ENCODE data around the gene RCHY1.
"Not testable (repeated sequence)": the region's sequence is repeated elsewhere in the genome, so short reads cannot be mapped to it uniquely, and the experiment has no call there.

RCHY1 gene

DNA sequence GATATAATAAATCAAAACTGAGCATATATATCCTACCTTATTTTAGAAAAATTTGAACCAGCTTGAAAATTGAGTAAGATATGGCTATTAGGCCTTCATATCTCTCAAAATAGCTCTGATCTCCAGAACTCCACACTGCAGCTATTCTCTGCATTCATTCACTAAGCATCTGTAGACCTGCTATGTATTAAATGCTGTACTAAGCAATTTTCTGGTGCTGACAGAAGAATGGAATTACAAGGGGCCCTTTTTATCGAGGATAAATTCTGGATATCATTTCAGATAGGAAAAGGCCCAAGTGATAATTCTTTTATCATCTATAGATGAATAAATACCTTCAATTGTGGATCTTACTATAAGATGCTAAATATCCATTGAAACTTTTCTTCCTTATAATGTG, 1.9 kb upstream of the RCHY1 start:
- H3K4me3 ChIP-seq (ENCODE audit: low read depth, low read length): no peak overlapping the region

GRCh38 chr4:75514949-75515612, 878 bp upstream of the RCHY1 start:
- peak overlapping the region; percentile 94 for H3K4me3 ChIP-seq (ENCODE audit: low read depth, low read length)

DNA sequence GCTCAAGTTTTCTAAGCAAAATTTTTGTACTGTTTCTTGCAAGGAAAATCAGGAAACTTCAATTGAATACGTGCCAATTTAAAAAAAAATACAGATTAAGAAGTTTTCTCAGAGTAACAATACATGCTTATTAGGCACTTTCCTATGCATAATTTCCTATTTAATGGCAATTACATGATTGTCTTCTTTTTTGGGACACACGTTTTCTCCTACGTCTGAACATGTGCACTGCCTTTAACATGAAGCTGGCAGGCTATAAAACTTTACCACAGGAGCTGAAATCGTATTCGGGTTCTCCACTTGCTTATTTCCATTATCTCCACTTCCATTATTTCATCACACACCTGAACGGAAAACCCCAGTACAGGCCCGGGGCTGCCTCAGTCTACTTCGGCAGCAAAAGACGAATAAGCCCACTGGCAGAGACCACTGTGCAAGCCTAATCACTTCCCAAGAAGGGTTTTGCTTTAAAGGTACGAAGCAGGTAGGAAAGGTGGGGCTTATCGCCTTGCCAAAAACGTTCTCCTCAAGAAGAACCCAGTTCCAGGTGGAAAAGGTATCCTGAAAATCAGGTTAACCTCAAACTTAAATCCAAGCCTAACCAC, 575 bp downstream of the RCHY1 start:
- peak overlapping the region; percentile 94 for H3K4me3 ChIP-seq (ENCODE audit: low read depth, low read length)

GRCh38 chr4:75512386-75513211, 1.6 kb downstream of the RCHY1 start:
- no peak overlapping the region for H3K4me3 ChIP-seq (ENCODE audit: low read depth, low read length)

DNA sequence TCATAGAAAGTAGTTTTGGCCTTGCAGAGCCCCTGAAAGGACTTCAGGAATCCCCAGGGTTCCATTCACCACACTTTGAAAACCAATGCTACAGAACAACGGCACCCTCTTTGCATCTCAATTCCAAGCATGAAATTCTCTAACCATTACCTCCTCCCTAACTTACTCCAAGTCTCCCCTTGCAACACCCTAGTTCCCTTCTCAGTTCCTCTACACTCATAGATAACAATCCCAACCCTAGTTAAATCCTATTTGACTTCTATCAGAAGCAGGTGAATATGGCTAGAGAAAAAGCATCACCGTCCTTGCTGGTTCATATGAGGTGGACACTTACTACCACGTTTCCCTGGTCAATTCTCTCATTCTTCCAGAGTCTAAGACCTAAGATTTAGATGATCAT, 2.4 kb downstream of the RCHY1 start:
- H3K4me3 ChIP-seq (ENCODE audit: low read depth, low read length): no peak overlapping the region

DNA sequence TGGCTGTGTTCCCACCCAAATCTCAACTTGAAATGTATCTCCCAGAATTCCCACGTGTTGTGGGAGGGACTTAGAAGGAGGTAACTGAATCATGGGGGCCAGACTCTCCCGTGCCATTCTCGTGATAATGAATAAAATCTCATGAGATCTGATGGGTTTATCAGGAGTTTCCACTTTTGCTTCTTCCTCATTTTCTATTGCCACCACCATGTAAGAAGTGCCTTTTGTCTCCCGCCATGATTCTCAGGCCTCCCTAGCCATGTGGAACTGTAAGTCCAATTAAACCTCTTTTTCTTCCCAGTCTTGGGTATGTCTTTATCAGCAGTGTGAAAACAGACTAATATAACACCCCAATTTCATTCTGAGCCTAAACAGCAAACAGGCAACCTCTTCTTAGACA, 4.6 kb downstream of the RCHY1 start:
- H3K4me3 ChIP-seq (ENCODE audit: low read depth, low read length): not testable (repeated sequence)

DNA sequence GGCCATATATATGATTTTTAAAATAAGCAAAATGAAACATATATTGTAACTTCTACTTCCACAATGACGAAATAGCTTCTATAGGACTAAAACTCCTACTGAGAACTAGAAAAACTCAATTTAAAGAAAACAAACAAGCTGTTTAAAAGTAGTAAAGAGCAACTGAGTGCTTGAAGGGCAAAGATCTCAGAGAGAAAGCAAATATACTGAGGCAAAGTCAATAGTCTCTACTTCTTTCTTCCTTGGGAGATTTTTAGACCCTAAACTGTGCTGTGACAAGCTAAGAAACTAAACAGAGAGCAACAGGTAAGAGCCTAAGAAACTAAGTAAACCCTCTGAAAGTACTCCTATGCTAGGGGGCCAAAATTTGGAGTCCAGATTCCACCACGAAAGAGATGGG, 8.6 kb downstream of the RCHY1 start:
- H3K4me3 ChIP-seq (ENCODE audit: low read depth, low read length): no peak overlapping the region

DNA sequence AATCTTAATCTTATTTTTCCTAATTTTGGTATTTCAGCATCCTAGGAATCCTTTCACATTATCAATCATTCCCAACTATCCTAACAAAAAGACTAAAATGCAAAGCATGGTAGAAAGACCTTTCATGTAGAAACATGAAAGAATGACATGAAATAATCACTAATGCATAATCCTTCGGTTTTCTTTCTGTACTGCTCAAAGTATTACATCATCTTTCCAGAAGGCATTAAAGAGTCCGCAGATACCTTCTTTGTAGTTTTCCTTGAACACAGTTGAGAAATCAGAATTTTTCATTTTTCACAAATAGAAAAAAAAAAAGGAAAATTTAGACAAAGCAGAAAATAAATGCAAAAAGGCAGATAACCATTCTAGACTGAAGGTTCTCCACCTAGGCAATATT, 11.5 kb downstream of the RCHY1 start:
- no peak overlapping the region for H3K4me3 ChIP-seq (ENCODE audit: low read depth, low read length)

GRCh38 chr4:75499900-75500299, 14.3 kb downstream of the RCHY1 start:
- no peak overlapping the region for H3K4me3 ChIP-seq (ENCODE audit: low read depth, low read length)

DNA sequence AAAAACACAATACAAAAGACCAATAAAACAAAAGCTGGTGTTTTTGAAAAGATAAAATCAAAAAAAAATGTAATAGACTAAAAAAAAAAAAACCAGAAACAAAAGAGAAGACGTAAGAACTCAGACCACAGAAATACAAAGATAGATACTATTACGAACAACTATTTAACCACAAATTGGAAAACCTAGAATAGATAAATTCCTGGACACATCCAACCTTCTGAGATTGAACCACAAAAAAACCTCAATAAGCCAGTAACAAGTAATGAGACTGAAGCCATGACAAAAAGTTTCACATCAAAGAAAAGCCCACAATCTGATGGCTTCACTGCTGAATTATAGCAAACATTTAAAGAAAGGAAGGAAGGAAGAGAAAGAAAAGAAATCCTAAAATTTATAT, 16.2 kb downstream of the RCHY1 start:
- H3K4me3 ChIP-seq (ENCODE audit: low read depth, low read length): no peak overlapping the region

DNA sequence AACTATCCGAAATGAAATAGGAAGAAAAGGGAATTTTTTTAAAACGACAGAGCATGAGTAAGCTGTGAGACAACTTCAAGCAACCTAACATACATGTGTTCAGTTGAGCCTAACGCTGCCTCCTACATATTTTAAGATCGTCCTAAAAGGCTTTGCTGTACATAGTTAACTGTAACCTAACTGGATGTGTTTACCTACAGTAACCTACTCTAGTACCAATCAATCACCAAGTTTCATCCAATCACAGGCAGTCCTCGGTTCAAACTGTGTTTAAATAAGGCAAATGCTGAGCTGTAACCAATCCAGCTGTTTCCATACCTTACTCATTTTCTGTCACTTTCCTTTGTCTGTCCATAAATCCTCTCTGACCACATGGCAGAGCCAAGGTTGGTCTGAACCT, 17.1 kb downstream of the RCHY1 start:
- H3K4me3 ChIP-seq (ENCODE audit: low read depth, low read length): no peak overlapping the region

- H3K4me3 ChIP-seq (ENCODE audit: low read depth, low read length): no peak overlapping the region
Measured at GRCh38 chr4:75496406-75496805, 17.8 kb downstream of the RCHY1 start.

- no peak overlapping the region for H3K4me3 ChIP-seq (ENCODE audit: low read depth, low read length)
Measured at GRCh38 chr4:75495476-75495875, 18.7 kb downstream of the RCHY1 start.

DNA sequence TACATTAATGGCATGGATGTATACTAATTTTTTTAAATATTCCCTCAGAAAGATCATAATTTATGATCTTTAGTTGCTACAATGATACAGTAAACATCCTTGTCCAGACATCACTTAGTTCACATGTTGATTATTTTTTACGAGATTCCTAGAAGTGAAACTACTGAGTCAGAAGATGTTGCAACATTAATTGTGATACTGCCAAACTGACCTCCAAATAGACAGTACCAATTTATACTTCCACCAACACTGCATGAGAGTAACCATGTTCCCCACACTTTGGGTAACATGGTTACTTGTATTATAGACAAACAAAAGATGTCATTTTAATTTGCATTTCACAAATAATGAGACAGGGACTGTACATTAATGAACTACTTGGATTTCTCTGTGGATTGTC, 19.6 kb downstream of the RCHY1 start:
- no peak overlapping the region for H3K4me3 ChIP-seq (ENCODE audit: low read depth, low read length)

GRCh38 chr4:75490155-75490554, 24.0 kb downstream of the RCHY1 start:
- H3K4me3 ChIP-seq (ENCODE audit: low read depth, low read length): no peak overlapping the region

DNA sequence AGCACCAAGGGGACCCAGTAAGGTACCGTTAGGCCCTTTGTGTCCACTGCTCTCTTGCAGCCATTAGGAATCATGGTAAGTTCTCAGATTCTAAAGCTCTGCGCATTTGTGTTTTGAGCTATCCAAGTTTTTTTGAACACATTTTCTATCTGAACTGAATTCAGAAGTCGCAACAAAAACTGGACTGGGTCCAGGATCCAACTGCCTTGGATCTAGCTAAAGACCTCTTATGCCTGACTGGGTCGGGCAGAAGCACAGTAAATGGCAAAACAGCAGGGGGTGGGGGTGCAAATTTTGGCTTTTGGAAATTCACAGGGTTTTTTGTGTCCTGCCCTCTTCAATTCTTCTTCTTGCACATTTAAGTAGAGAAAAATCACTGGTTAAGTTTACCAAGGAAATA, 30.0 kb downstream of the RCHY1 start:
- no peak overlapping the region for H3K4me3 ChIP-seq (ENCODE audit: low read depth, low read length)

- no peak overlapping the region for H3K4me3 ChIP-seq (ENCODE audit: low read depth, low read length)
Measured at GRCh38 chr4:75477201-75477600, 37.0 kb downstream of the RCHY1 start.

GRCh38 chr4:75470738-75471137, 43.5 kb downstream of the RCHY1 start:
- no peak overlapping the region for H3K4me3 ChIP-seq (ENCODE audit: low read depth, low read length)

DNA sequence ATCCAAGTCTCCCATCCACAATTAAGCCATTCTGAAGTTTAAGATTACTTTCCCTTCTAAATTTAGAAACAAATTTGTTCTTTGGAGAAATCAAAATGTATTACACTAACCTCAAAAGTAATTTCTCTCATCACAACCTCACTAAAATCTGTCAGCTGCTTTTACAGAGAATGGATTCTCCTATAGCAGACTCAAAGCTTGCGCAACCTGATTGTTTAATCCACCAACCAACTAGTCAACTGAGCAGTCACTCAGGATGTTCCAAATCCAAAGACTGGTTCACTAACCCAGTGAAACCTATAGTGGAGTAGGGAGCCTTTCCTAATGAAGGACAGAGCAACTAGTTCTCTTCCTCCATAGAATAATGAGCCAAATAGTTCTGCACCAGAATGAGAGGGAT, 44.3 kb downstream of the RCHY1 start:
- H3K4me3 ChIP-seq (ENCODE audit: low read depth, low read length): no peak overlapping the region

DNA sequence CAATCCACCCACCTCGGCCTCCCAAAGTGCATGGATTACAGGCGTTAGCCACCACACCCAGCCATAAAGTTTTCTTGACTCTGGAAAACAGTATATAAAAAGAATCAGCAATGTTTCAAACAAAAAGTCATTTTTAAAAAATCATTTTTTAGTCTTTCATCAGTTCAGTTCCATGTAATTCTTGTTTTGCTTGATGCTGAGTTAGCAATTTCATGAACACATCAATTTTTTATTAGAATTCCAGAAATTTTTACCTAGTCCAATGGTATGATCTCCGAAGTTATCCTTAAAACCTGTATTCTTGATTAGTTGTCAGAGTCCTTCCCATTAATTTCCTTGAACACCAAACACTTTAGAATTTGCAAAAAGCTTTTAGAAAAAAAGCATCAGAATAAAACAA, 56.8 kb downstream of the RCHY1 start:
- H3K4me3 ChIP-seq (ENCODE audit: low read depth, low read length): no peak overlapping the region

GRCh38 chr4:75434105-75434504, 80.1 kb downstream of the RCHY1 start:
- no peak overlapping the region for H3K4me3 ChIP-seq (ENCODE audit: low read depth, low read length)

DNA sequence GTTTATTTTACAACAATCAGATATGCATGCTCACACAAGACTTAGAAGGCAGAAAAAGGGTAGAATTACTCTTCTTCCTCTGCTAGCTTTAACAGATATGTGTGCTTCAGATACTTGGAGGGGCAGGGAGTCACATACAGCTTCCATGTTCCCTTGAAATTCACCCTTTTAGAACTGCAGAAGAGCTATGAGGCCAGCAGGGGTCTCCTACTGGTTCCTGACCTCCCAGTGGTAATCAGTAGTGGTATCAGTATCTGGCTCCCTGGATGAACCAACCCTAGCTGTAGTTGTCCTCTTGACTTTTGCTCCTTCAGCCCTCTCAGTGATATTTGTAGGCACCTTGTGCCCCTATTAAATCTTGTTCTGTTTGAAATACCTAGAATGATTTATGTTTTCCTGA, 81.5 kb downstream of the RCHY1 start:
- H3K4me3 ChIP-seq (ENCODE audit: low read depth, low read length): no peak overlapping the region

All from iPS-11a (cell line).